C4-2B (cell line): ENCODE results near the gene KPTN.

Source experiments
- ZFX ChIP-seq: fragments of 450-650 bp; IDR thresholded peaks from 2 replicates; pipeline ENCODE4 v1.6.1; 2017
- TF ChIP-seq, protein P1 (sequence below): fragments of 450-650 bp; conservative IDR thresholded peaks from 2 replicates; pipeline ENCODE4 v1.5.1; 2017; ENCODE audit warnings: mild to moderate bottlenecking

GRCh38 chr19:47428177-47428894 is 55.7 kb downstream of the KPTN start:
- TF ChIP-seq, protein P1, sequence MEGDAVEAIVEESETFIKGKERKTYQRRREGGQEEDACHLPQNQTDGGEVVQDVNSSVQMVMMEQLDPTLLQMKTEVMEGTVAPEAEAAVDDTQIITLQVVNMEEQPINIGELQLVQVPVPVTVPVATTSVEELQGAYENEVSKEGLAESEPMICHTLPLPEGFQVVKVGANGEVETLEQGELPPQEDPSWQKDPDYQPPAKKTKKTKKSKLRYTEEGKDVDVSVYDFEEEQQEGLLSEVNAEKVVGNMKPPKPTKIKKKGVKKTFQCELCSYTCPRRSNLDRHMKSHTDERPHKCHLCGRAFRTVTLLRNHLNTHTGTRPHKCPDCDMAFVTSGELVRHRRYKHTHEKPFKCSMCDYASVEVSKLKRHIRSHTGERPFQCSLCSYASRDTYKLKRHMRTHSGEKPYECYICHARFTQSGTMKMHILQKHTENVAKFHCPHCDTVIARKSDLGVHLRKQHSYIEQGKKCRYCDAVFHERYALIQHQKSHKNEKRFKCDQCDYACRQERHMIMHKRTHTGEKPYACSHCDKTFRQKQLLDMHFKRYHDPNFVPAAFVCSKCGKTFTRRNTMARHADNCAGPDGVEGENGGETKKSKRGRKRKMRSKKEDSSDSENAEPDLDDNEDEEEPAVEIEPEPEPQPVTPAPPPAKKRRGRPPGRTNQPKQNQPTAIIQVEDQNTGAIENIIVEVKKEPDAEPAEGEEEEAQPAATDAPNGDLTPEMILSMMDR, result no peak
- no peak for TF ChIP-seq ZFX
